ENCODE results near the gene PFDN4.

PFDN4 gene

GRCh38 chr20:54176610-54177009 lies 31.3 kb upstream of the PFDN4 start:
- peaks cover 5% of the 10 kb centered on the region for H3K4me1 ChIP-seq (ENCODE audit: low read length)
- H3K9me3 ChIP-seq (ENCODE audit: insufficient read depth, low read length), result no peaks in the 10 kb centered on the region
- H3K36me3 ChIP-seq (replicated peaks; ENCODE audit: low read depth, low read length), result no peaks in the 10 kb centered on the region
- H2AFZ ChIP-seq (ENCODE audit: low read depth, low read length), result no peak overlapping the region
- H3K4me2 ChIP-seq (ENCODE audit: low read length), result no peak overlapping the region
- H4K20me1 ChIP-seq (ENCODE audit: insufficient read depth, low read length), result no peaks in the 10 kb centered on the region
- H3K9ac ChIP-seq (ENCODE audit: low read length), result no peak overlapping the region
- TF ChIP-seq EZH2phosphoT487 (IDR thresholded peaks at IDR 0.05; ENCODE audit: low read depth) (no peak), CTCF (IDR thresholded peaks at IDR 0.05; ENCODE audit: low read depth, low read length) (no peak)
- peaks cover 10% of the 10 kb centered on the region for H3K27me3 ChIP-seq (ENCODE audit: low read depth, low read length)
- H3K79me2 ChIP-seq (ENCODE audit: low read length), result no peaks in the 10 kb centered on the region
- no peak overlapping the region for H3K27ac ChIP-seq (ENCODE audit: low read length)
- no peak overlapping the region for H3K4me3 ChIP-seq (ENCODE audit: low read length)

- H3K36me3 ChIP-seq (replicated peaks; ENCODE audit: low read depth, low read length), result no peaks in the 10 kb centered on the region
- no peak overlapping the region for H3K4me3 ChIP-seq (ENCODE audit: low read length)
- TF ChIP-seq EZH2phosphoT487 (IDR thresholded peaks at IDR 0.05; ENCODE audit: low read depth), result no peak
- no peak for TF ChIP-seq CTCF (IDR thresholded peaks at IDR 0.05; ENCODE audit: low read depth, low read length)
- no peak overlapping the region for H3K9ac ChIP-seq (ENCODE audit: low read length)
- H3K27ac ChIP-seq (ENCODE audit: low read length), result no peak overlapping the region
- H3K79me2 ChIP-seq (ENCODE audit: low read length), result no peaks in the 10 kb centered on the region
- peaks cover 3% of the 10 kb centered on the region; the same call in 1 of the 2 replicates for H3K27me3 ChIP-seq (ENCODE audit: low read depth, low read length)
- peaks cover 5% of the 10 kb centered on the region for H3K4me1 ChIP-seq (ENCODE audit: low read length)
- no peak overlapping the region for H3K4me2 ChIP-seq (ENCODE audit: low read length)
- H4K20me1 ChIP-seq (ENCODE audit: insufficient read depth, low read length), result no peaks in the 10 kb centered on the region
- H3K9me3 ChIP-seq (ENCODE audit: insufficient read depth, low read length), result no peaks in the 10 kb centered on the region
- H2AFZ ChIP-seq (ENCODE audit: low read depth, low read length), result no peak overlapping the region
These were observed 30.5 kb upstream of the PFDN4 start for GRCh38 chr20:54177378-54177777.

- no peak overlapping the region for H3K9ac ChIP-seq (ENCODE audit: low read length)
- H3K27ac ChIP-seq (ENCODE audit: low read length), result no peak overlapping the region
- H3K9me3 ChIP-seq (ENCODE audit: insufficient read depth, low read length), result no peaks in the 10 kb centered on the region
- H2AFZ ChIP-seq (ENCODE audit: low read depth, low read length), result no peak overlapping the region
- TF ChIP-seq CTCF (IDR thresholded peaks at IDR 0.05; ENCODE audit: low read depth, low read length) (no peak), EZH2phosphoT487 (IDR thresholded peaks at IDR 0.05; ENCODE audit: low read depth) (no peak)
- no peaks in the 10 kb centered on the region for H4K20me1 ChIP-seq (ENCODE audit: insufficient read depth, low read length)
- H3K4me2 ChIP-seq (ENCODE audit: low read length), result no peak overlapping the region
- H3K36me3 ChIP-seq (replicated peaks; ENCODE audit: low read depth, low read length), result no peaks in the 10 kb centered on the region
- H3K4me1 ChIP-seq (ENCODE audit: low read length), result peaks cover 5% of the 10 kb centered on the region
- peaks cover 2% of the 10 kb centered on the region; the same call in 1 of the 2 replicates for H3K27me3 ChIP-seq (ENCODE audit: low read depth, low read length)
- H3K79me2 ChIP-seq (ENCODE audit: low read length), result no peaks in the 10 kb centered on the region
- no peak overlapping the region for H3K4me3 ChIP-seq (ENCODE audit: low read length)
These were observed 29.6 kb upstream of the PFDN4 start for GRCh38 chr20:54178256-54178655.

- TF ChIP-seq CTCF (IDR thresholded peaks at IDR 0.05; ENCODE audit: low read depth, low read length), result no peak
- TF ChIP-seq EZH2phosphoT487 (IDR thresholded peaks at IDR 0.05; ENCODE audit: low read depth), result no peak
- peaks cover 15% of the 10 kb centered on the region for H3K27me3 ChIP-seq (ENCODE audit: low read depth, low read length)
- no peak overlapping the region for H3K4me2 ChIP-seq (ENCODE audit: low read length)
- H3K9ac ChIP-seq (ENCODE audit: low read length), result no peak overlapping the region
- H4K20me1 ChIP-seq (ENCODE audit: insufficient read depth, low read length), result no peaks in the 10 kb centered on the region
- H3K4me1 ChIP-seq (ENCODE audit: low read length), result peaks cover 5% of the 10 kb centered on the region
- no peak overlapping the region for H3K27ac ChIP-seq (ENCODE audit: low read length)
- H3K79me2 ChIP-seq (ENCODE audit: low read length), result no peaks in the 10 kb centered on the region
- H3K36me3 ChIP-seq (replicated peaks; ENCODE audit: low read depth, low read length), result no peaks in the 10 kb centered on the region
- no peak overlapping the region for H2AFZ ChIP-seq (ENCODE audit: low read depth, low read length)
- H3K4me3 ChIP-seq (ENCODE audit: low read length), result no peak overlapping the region
- H3K9me3 ChIP-seq (ENCODE audit: insufficient read depth, low read length), result no peaks in the 10 kb centered on the region
These were observed 27.9 kb upstream of the PFDN4 start for GRCh38 chr20:54179946-54180345.

Measured in OCI-LY3 (cell line).